HG03025 (cell line): ENCODE data around the gene HAAO.
A peak's percentile ranks its signal among the peaks of the same experiment; 100 is the strongest.

Source experiments
- ATAC-seq: cut with Tn5 transposase; IDR thresholded peaks from one replicate; pipeline ENCODE4 v1.9.1; 2021; ENCODE audit warnings: mild to moderate bottlenecking, moderate library complexity; ENCODE audit not compliant: unreplicated experiment, low FRiP score

Gene HAAO

DNA sequence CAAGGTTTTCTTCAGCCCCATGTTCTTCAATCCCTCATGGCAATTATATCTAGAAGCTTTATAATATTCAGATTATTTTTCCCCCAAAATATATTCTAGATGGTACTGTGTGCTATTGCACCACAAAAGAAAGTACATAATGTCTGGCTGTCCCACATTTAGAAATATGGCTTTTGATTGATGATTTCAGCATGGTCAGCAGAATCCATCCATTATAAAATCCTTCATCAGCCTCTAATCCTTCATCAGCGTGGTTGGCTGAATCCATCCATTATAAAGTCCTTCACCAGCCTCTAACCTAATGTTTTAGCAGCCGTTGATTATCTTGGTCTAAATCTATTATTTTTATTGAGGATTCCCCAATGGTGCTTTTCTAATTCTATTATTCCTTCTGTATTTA, 23.3 kb upstream of the HAAO start:
- ATAC-seq: no peak

DNA sequence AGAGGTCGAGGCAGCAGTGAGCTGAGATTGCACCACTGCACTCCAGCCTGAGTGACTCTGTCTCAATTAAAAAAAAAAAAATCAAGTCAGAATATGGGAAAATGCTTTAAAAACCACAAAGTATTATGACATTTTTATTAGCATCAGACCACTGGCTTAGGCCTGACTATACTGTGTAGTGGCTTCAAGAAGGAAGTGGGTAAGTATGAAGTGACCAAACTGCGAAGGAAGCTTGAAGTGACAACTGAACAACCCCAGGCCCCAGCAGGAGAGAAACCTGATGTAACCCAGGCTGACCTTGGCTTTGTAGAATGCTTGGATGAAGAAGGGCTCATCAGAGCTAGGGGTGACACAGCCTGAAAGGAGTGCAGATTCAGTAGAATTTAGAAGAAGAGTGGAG, 21.4 kb upstream of the HAAO start:
- ATAC-seq: no peak

DNA sequence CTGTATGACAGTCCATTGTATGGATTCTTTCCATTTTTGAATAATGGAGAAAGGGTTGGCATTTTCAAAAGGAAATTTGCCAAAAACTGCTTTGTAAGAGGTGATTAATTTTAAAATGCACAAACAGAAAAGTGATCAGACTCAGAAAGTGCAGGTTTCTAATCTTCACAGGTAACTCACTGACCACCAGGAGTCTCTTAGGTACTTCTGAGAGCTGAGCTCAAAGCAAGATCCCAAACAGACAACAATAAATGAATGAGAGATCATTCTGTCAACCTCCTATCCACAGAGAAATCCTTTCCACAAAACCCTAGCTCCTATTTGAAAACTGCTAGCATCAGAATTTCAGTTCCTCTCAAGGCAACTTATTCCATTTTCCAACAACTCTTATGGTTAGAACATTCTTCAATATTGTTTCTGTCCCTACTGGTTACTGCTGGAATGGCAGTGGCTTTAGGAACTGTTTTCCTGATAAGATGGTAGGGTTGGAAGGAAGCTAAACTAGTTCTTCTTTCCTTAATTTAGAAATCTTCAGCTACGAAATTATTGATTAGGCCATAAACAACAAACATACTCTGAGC, 20.6 kb upstream of the HAAO start:
- no peak for ATAC-seq

DNA sequence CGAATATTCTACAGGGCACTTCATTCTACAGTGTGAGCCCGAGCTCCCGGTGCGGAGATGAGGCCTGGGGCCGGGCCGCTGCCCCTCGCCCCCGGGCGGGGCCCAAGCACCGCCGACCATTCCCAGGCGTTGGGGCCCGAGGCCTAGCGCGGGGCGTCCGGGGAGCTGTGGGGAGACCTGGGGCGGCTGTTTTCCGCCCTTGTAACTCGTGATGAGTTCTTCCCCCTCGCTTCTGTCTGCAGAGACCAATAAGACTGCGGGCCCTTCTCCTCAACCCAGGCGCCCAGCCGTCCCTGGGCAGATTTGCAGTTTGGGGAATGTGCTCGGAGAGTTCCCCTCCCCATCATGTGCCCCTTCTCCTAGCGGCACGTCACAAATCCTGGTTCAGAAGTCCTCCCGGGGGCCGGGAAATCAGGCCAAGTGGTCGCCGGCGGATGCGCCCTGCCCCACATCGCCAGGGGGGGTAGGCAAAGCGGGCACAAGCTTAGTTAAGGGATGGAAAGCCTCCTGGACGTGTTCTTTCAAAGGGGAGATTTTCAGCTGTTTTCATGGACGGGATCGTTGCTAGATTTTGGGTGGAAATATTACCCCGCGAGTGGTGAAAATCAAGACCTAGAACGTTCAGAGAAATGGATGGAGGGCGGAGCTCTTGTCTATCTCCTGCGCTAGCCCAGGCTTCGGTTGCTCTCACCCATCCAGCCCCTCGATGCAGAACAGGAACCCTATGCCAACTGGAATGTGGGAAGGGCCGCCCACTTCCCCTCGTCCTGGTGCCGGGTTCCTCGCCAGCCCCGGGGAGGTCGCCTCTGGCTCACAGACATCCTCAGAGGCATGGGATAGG, 18.8 kb upstream of the HAAO start:
- no peak for ATAC-seq

DNA sequence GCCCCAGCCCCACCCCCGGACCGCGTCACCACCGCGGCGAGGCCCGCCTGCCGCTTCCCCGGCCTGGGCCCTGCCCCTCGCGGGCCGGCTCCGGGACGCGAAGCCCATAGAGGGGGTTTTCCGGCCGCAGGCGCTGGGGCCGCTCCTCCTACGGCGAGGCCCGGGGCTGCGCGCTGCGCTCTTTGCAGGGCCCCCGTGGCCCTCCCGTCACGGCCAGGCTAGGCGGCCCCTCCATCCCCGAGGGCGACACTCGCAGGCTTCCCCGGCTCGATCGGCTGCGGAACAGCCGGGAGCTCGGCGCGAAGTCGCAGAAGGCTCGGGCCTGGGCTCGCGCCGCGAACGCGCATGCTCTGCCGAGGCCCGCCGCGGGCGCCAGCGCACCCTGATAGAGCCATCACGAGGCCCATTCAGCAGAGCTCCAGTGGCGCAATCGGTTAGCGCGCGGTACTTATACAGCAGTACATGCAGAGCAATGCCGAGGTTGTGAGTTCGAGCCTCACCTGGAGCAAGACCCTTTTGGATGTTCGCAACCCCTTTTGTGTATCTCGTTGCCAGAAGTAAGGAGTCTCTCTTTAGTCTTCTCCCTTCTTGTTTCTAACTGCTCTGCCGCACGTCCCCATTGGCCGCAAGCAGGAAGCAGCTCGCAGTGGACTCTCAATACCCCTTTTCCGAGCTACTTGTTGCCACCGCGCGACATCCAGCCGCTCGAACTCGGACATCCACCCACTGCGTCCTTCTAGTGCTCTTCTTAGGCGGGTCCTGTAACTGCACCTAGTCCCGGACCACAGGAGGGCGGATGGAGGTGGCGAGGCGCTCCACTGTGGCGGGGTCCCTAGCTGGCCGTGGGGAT, 18.0 kb upstream of the HAAO start:
- ATAC-seq: peak; percentile 67

DNA sequence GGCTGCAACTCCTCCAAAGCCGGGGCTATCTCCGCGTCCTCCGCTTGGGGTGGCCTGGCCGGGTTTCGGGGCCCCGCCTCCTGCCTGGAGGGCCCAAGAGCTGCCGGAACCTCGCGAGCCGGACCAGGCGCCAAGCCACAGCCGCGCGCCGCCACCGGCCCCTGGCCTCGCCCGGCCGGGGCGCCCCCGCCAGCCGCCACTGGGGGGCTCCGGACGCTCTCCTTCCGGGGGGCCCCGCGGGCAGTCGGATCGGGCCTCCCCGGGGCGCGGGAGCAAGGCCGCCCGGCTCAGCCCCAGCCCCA, 17.4 kb upstream of the HAAO start:
- ATAC-seq: peak; percentile 38

DNA sequence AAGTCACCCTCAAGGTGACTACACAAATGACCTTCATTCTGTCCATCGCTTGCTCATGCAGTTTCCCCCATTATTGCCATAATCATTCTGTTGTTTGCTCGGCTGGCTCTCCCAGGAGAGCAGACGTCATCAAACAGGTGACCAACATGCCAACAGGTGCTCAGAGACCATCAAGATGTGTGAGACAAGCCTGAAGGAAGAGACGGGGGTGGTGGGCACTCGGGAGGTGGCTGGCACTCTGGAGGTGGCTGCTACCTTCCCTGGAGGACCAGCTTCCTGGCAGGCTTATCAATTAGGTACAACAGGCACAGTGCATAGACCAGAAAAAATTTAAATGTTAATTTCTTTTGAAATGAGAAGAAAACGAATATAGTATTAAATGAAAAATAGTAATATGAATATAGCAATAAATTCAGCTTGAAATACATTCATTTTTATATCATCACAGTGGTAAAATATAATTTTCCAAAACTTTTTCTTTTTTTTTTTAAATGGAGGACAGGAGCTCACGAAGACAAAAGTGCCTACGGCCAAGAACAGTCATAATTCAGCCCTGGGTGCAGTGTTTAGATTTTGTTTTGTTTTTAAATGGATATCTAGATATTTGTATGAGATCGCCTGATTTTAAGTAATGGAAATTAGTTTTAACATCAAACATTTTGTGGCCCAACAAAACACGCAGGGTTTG, 16.9 kb upstream of the HAAO start:
- no peak for ATAC-seq

DNA sequence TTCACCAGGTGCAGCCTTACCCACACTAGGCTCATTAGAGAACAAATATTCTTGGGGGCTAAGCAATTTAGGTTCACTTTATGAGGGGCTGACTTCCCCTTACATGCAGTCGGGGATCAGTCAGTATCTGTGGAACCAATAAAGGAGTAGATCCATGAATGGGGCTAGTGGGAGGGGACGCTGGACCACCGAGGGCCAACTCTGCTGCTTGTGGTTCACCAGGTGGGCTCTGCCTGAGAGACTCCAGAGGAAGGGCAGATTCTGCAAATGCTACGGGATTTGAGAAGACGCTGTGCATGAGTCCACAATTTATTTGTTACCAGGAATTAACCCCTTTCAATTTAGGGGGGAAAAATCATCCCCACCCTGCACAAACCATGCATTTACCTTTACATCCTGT, 15.9 kb upstream of the HAAO start:
- ATAC-seq: no peak

DNA sequence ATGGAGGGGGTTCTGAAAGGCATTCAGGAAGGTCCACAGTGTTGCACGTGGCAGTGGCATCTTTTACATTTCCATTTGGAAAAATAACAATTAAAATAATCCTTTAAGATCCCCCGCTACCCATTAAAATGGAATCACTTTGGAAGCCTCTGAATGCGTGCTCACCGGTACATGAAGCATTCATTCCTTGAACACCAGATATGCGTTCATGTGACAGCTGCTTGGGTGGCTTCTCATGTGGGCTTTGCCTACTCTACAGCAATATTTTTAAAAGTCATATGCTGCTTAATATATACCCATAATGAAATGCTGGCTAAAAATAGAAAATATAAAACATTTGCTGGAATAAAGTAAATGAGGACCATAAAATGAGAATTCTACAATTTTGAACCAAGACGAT, 14.4 kb upstream of the HAAO start:
- no peak for ATAC-seq

DNA sequence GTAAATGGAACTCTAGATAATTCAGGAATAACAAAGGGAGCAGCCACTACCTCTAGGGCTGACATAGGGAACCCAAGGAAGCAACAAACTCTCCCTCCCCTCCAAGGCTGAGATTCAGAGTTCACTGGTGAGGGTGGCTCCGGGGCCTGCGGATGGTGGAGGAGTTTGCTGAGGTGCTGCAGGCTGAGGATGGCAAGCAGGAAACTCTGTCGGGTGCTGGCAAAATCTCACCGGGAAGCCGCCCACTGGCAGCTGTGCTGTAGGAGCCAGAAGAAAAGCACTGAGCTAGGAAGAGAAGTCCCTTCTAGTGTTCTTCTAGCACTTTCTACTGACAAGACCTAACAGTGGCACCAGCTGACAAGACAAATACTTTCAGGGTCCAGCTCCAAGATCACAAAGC, 12.5 kb upstream of the HAAO start:
- no peak for ATAC-seq

DNA sequence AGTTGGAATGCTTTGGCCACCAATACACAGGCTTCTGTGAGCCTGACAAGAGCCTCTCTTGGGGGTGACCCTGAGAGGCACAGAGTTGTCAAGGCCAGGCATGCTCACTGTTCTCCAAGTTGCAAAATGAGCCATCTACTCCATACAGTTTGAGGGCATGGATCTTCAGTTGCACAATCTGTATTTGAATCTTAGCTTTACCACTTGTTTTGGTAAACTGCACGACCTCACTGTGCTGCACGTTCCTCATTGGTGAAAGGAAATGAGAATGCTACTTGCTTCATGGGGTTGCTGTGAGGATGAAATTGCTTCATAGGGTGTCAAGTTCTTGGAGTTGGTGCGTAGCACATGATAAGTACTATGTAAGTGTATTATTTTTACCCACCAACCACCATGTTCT, 12.0 kb upstream of the HAAO start:
- no peak for ATAC-seq

DNA sequence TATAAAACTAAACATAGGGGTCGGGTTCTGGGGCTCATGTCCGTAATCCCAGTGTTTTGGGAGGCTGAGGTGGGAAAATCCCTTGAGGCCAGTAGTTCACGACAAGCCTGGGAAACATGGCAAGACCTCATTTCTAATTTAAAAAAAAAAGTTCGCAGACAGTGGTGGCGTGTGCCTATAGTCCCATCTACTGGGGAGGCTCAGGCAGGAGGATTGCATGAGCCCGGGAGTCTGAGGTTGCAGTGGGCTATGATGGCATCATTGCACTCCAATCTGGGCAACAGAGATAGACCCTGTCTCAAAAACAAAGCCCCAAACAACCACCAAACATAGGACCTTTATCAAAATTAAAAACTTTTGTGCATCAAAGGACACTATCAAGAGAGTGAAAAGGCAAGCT, 9.8 kb upstream of the HAAO start:
- ATAC-seq: no peak

DNA sequence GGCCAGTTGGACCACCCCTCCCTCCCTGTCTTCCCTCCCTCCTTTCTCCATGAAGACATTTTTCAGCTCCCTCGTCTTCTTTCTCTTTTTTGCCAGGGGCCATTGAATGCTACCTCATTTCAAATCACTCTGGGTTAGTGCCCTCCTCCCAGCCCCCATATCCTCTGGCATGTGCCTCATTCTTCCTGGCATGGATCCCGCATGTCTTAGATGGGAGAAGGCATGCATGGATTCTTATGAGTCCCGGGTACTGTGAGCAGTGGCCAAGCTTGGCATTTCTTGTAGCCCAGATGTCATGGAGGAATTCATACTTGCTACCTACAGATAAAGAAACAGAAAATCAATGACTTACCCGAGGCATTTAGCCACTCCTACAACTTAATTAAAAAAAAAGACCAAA, 9.0 kb upstream of the HAAO start:
- no peak for ATAC-seq

DNA sequence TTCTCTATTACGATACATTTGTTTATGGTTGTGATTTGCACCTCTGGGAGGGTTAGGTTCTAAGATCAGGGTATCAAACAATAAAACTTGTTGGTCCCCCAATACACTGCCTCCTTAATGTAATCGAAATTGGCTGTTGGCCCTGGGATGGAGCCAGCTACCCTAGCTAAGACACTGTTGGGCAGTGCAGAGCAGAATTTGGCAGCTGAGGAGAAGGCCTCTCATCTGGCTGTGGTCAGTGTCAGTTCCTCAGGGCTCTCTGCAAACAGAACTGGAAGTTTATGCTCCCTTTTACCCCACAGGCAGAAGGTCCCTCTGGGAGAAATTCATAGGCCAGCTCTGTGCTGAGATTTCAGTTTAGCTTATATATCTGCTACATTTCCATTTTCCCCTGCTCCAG, 8.6 kb upstream of the HAAO start:
- ATAC-seq: no peak

DNA sequence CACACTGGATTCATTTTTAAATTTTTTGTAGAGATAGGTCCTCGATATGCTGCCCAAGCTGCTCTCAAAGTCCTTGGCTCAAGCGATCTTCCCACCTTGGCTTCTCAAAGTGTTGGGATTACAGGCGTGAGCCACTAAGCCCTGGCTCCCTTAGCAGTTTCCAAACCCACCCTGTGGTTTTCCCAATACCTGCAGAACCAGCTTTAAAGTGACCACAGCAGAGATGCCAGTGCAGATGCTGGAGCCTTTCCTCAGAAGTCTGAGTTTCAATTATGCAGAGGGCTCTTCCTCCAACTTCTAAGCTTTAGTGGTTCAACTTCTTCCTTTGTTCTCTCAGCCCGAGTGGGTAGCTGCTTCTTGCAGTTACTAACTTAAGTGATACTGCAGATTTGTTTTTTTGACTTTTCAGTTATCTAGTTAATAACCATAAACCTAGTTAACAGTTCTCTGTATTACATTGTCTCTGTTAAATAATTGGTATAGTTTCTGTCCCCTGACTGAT, 8.1 kb upstream of the HAAO start:
- no peak for ATAC-seq

DNA sequence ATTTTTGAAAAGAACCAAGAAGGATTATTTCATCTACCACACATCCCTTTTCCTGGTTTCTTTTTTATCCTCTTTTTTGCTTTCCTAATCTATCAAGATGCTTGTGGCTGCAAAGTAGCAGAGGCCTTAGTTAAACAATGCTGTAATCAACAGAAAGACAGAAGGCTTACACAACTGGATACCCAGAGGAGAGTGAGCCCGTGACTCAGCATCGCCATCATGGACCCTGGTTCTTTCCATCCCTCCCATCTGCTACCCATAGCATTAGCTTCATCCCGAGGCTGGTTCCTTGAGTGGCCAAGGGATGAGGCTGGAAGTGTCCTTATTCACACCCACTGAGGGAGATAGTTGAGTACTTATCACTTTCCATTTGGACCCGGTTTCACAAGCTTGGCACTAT, 7.5 kb upstream of the HAAO start:
- ATAC-seq: no peak

DNA sequence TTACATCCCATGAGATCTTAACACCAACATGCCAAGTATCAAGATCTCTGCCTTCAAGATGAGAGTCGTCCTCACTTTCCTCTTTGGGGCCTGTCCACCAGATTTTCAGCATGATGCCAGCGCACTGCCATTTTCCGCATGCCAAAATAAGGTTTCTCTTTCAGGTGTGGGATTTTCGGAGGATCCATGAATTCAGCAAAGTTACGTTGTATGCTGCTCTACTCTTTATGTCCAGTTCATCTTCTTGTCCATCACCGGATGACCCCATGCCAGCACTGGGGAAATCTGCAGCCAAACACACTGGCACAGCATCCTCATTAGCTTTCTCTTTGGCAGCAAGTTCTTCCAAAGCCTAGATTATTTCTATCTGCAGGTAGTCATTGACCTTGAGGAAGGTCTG, 4.9 kb upstream of the HAAO start:
- no peak for ATAC-seq

DNA sequence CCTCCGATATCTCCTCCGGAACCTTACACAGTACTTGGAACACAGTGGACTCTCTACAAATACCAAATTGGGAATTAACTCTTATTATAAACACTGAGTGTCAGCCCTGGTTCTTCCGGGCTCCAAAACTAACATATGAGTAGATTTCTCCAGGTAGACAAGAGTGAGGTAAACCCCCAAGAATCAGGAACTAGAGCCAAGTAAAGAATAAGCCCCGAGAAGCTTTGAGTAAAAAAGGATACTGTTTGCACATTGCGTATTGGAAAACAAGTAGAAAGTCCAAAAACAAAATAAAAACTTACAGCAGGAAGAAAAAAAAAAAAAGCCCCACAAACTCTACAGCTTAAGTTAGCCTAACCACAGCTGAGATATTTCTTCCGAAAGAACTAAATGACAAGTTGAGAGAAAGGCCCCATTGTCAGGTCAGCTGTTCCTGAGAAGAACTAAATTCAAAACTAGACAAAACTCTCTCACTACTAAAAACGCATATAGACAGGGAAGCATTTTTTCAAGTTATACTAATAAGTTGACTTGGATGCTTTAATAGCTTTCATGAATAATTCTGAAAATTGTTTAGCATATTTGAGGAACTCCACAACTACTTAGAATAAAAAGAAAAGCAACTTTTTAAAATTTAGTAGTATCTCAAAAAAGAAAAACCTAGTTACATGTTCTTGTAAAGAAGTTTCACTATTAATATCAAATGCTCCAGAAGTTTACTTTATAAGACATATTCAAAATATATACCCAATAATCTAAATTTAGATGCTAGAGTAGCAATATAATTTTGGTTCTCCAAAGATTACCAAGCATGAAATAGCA, 4.3 kb upstream of the HAAO start:
- ATAC-seq: no peak

DNA sequence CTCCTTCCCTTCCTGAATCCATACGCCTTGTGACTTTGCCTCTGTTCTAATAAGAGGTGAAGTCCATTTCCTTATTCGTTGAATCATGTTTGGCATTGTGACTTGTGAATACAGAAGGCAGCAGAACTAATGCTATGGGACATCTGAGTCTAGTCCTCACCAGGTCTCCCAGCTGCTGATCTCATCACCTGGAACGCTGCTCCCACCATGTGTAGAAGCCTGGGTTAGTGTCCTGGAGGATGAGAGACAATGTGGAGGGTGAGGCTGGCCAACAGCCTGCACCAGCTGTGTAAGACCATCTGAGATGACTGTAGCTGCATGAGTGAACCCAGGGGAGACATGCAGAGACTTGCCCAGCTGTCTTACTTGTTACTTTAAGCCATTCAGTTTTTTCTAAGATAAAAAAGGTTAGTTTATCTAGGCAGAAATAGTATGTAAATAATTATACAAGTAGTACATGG, 3.5 kb upstream of the HAAO start:
- no peak for ATAC-seq

DNA sequence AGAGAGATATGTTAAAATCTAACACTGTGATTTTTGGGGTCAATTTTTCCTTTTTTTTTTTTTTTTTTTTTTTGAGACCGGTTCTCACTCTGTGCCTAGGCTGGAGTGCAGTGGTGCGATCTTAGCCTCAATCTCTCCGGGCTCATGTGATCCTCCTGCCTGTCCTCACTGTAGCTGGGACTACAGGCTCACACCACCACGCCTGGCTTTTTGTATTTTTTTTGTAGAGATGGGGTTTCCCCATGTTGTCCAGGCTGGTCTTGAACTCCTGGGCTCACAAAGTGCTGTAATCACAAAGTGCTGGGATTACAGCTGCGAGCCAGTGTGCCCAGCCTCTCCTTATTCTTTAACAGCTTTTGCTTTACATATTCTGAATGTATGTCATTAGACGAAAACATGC, 2.9 kb upstream of the HAAO start:
- ATAC-seq: no peak
